RPMI8226 (cell line): Measurements from ENCODE around the gene SFXN5.
"Not testable (repeated sequence)": the region's sequence is repeated elsewhere in the genome, so short reads cannot be mapped to it uniquely, and the experiment has no call there.

ENCODE experiments used
- DNase-seq: peaks from one replicate; pipeline ENCODE4 v3.0.0-alpha.2; 2015

SFXN5 gene

DNA sequence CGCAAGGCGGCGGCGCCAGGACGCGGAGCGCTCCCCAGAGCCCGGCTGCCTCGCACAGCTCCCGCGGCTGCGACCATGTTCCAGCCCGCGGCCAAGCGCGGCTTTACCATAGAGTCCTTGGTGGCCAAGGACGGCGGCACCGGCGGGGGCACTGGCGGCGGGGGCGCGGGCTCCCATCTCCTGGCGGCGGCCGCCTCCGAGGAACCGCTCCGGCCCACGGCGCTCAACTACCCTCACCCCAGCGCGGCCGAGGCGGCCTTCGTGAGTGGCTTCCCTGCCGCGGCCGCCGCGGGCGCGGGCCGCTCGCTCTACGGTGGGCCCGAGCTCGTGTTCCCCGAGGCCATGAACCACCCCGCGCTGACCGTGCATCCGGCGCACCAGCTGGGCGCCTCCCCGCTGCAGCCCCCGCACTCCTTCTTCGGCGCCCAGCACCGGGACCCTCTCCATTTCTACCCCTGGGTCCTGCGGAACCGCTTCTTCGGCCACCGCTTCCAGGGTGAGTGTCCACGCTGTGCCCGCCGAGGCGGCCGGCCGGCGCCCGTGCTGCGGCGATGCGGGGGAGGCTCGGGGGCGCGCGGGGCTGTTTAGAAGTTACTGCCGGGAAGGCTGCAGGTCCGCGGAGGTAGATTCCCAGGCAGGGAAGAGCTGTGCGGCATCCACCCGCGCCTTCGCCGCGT is 153.5 kb downstream of the SFXN5 start:
- peak; percentile 30 for DNase-seq

DNA sequence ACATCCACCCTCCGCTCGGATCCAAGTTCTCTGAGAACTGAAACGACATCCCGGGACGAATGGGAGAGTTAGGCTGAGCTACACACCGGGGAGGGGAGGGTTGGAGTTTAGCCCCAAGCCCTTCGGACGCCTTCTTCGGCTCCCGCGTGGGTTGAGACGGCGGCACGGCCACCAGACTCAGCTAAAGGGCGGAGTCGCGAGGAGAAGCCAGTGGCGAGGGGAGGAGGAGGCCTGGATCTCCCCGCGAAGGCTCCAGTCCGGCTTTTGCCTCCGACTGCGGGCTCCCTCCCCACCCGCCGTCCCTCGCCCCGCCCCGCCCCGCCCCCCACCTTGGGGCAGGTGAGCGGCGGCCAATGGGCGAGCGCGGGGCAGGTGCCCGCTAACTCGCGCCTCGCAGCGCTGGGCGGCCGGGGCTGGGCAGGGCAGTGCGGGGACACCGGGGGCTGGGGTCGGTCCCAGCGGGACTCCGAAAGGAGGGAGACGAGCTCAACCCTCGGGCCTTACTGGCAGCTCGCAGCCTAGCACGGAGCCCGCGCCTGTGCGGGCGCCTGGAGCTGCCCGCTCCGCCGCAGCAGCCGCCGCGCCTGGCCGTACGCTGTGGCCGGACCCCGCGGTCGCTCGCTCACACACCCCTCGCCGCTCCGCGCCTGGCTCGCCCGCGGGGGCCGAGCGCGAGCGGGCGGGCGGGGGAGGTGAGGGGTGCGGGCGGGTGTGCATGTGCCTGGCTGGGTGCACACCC is 154.2 kb downstream of the SFXN5 start, which contains the start of gene EMX1:
TSS of gene EMX1 (plus strand) at position 382 of the 739 bp plus-strand sequence. CDS start at position 716, 334 bp downstream.
- peak; percentile 83 for DNase-seq

DNA sequence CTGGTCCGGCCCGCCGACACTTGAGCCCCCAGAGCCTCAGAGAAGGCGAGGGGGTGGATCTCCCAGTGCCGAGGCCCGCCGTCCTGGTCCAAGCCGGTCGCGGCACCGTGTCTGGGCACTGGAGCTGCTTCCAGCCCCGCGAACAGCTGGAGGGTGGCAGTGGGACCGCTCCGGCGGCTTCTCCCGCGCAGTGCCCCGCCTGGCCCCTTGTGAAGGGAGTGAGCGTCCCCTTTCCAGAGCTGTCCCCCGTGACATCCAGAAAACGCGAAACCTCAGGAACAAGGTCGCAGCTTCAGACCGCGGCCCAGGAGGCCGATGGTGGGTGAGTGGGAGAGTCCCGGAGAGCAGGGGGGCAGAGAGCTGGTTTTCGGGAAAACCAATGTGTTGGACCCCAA is 154.8 kb downstream of the SFXN5 start:
- no peak for DNase-seq

DNA sequence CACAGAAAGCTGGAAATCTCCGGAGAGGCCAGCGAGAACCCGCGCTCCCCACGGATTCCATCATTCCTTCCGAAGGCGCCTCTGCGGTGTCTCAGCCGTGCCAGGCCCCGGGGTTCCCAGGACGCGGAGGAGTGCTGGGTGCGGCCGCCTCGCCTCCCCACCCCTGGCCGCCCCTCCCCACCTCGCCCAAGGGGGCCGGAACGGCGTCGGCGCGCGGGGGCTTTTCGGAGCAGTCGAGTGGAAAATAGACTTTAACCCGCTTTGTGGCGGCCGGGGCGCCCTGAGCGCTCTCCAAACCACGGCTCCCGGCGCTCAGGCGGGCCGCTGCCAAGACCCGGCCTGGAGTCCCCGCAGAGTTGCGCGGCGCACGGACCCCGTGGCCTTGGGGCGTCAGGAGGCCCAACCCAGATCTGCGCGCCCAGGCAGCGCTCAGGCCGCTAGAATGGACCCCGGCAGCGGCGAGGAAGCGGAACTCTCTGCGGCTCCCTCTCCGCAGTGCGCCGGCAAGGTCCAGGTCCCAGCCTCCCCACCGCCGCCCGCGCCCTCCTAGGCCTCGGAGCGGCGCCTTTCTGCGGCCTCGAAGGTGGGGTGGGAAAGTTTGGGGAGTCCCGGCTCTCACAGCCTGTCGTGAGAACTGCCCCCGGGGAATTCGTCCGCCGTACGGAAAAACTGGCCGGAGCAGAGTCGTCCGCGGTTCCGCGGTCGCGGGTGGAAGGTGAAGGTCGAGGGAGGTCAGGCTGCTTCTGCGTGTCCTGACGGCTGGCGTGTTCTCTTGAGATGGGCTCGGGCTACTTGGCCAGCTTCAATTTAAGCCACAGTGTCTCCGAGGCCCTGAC is 155.4 kb downstream of the SFXN5 start:
- DNase-seq, result peak; percentile 80

DNA sequence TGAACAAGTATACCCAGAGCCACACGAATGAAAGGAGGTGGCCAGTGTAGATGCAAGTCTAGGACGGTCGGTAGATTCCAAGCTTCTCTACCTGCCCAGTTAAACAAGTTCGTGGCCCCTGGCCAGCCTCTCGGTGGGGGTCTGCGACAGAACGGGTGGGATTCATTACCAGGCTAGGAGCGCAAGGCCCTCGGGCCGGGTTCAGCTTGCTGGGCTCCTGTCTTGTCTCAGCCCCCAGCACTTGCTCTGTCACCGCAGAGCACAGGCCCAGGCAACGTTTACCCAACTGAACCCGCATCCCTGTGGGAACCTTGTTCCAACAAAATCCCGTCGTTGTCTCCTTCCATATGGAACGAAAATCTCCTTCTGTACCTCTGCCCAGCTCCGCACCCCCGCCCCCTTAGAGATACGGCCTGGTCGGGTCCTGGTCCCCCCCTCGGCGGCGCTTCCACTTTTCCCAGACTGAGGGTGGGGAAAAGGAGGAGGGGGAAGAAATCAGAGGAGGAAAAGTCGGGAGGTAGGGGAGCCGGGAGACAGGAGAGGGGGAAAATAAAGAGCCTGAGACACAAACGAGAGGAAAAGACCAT is 156.1 kb downstream of the SFXN5 start:
- DNase-seq, result no peak

DNA sequence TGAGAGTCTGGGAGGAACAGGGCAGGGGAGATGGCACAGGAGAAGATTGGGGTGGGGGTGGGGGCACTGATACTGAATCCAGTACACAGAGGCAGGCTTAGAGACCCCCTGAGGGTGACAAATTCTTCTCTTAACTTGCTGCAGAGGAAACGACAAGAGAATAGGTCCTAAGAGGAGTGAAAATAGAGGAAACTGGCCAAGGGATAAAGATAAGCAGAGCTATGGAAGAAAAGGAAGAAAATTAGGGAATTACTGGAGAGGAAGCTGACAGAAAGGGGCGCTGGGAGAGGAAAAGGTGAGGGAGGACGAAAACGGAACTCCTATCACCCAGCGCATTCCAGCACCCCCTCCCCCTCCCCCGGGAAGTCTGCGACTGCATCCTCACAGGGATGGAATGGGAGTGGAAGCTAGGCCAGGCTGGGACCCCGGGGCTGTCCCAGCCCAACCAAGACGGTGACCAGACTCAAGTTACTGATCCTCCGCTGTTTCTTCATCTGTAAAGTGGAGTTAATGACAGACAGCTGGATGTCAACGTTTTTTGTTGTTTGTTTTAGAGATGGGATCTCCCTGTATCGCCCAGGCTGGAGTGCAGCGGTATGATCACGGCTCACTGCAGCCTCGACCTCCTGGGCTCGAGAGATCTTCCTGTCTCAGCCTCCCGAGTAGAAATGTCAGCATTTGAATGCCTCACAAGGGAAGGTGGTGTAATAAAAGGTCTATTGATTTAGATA is 156.8 kb downstream of the SFXN5 start:
- no peak for DNase-seq

DNA sequence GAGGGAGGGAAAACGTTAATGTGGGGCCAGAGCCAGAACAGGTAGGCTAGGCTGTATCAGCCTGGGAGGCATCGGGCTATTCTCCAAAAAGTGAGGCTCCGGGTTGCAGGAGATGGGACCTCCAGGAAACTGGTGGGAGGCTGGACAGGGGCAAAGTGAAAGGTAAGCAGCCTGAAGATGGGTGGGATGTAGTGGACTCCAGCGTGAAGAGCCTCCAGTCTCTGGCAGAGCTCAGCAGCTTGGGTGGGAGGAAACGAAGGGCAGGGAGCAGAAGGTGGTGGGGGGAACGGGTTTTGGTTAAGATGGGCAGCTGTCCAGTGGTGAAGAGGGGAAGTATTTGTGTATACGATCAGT is 157.3 kb downstream of the SFXN5 start:
- DNase-seq, result no peak

DNA sequence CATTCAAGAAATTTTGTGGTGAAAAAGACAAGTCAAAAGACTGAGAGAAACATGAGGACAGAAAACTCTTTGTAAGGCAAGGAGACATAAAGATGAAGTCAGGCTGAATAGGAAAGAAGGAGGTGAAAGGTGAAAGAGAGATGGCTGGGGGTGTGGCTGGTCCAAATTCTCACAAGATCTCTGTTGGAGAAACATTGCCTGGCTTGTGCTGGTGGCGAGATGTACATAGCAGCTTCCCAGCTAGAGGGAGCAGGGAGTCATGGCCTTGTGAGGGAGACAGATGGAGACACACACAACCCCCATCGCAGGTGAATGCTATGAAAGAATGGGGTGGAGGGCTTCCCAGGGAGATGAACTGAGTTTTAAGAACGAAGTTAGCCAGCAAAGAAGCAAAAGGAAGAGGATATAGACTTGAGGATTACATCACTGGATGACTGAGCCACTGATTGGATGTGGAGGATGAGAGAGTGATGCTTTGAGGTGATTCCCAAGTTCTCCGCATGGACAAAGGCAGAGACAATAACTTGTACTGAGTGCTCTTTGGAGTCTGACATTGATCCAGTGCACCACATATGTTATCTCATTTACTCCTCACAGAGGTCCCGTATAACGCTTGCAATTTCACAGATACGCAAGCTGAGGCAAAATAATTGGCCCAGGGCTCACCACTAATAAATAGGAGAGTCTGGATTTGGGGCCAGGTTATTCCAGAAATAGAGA is 157.9 kb downstream of the SFXN5 start:
- DNase-seq, result no peak

DNA sequence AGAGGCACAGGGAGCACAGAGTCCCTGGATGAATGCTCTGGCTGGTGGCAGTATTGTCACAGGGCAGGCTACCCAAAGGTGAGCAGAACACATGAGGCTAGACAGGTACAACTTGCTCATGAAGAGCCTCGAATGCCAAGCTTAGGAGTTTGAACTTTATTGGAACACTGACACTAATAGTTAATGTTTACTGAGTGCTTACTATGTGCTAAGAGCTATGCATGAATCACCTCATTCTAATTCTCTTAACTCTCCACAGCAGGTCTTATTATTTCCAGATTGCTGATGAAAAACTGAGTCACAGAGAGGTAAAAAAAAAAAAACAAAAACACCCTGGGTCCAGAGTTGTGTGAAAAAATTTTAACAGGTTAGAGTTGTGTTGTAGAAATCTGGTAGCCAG is 160.3 kb downstream of the SFXN5 start:
- no peak for DNase-seq

DNA sequence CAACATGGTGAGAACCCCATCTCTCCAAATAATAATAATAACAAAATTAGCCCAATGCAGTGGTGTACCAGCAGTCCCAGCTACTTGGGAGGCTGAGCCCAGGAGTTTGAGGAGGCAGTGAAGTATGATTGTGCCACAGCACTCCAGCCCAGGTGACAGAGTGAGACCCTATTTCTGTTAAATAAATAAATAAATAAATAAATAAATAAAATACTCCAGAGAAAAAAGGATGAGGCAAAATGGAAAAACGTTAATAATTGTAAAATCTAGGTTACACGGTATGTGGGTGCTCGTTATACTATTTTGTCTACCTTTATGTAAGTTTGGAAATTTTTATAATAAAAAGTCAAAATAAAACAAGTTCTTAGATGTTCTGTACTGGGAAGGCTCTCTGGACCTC is 162.8 kb downstream of the SFXN5 start:
- DNase-seq, result no peak

DNA sequence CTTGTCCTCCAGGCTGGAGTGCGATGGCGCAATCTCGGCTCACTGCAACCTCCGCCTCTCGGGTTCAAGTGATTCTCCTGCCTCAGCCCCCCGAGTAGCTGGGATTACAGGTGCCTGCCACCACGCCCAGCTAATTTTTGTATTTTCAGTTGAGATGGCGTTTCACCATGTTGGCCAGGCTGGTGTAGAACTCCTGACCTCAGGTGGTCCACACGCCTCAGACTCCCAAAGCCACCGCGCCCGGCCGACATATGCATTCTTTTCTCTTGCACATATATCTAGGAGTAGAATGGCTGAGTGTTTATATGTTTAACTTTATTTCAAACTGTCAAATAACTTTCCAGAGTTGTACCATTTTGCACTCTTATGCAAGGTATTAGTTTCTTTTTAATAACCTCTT is 164.1 kb downstream of the SFXN5 start:
- not testable (repeated sequence) for DNase-seq

DNA sequence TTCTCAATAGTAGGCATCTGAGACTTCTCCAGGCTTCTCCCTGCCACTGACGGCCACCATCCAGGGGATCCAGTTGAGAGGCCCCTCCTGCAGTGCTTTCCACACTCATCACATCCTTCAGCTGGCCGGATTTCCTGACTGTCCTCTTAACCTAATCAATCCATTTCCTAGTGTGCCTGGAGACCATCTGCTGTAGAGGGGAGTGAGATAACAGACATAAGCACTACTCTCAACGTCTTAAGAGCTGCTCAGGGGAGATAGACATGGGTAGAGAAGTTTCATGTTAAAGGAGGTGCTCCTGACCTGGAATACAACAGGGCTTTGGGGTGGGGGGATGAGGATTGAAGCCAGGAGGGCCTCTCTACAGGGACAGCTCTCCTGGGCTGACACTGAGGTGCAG is 170.1 kb downstream of the SFXN5 start:
- DNase-seq, result no peak

DNA sequence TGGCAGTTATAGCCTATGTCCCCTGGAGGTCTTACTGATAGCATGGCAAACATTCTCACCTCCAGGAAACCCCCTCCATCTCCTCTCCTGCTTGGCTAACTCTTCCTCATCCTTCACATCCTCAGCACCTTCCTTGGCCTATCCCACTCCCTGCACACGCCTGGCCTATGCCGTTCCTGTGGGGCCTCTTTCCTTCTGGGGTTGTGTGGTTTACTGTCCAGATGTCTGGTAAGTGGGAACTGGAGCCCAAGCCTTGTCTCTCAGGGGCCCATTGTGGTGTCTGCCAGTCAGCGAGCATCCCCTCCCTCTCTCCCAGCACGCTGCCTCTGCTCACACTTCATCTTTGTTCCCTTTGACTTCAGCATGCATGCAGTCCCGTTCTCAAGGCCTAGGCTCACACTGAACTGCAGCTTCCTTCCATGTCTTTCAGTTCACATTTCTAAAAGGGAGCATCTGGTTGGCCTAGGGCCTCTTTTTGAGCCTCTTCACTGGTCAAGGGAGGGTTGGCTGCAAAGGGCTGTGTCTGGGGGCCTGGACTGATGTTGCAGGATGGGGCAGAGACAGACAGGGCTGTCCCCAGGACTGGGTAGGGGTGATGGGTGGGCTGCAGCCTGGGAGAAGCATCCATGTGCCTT is 171.2 kb downstream of the SFXN5 start:
- DNase-seq, result no peak

DNA sequence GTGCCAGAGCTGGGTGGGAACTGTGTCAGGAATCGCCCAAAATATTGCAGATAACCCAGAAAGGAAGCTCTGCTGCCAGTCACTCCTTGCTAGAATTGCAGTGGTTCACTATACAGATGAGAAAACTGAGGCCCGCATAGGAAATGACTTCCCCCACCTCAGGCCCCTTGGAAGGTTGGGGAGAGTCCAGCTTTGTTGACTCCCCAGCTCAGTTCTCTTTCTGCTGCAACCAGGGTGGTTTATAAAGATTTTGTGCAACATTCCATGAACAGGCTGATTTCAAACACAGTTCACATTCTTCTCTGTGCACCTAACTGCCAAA is 173.0 kb downstream of the SFXN5 start:
- DNase-seq, result no peak

DNA sequence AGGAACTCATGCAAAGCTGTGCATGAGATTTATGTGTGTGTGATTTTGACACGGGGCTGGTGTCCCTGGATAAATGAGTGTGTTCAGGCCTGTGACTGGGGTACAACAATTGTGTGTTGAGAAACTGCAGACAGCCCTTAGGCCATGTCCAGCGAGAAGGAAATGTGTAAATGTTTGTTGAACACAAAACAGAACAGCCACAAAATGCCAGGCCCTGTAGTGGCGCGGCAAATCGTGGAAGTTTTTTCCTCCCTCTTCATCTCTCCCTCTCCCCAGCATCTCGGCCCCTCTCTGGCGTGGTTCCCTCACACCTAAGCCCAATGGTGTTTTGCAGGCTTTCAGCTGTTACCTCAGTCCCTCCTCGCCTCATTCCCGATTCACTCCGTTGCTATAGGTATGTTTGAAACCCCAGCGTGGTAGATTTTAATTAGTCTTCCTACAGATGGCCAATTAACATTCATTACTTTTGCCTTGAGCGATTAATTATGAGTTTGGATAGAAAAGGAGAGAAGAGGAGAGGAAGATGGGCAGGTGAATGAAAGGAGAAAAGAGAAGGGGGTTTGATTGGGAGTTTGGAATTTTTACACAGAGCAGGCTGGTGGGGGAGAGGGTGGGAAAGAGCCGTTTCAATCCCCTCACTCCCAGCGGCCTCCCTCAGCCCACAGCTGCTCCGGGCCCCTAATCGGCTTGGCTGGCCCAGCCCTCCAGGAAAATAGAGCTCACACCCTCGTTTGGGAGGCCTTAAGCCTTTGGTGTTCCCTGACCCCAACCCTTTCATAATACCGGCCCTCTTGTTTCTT is 173.5 kb downstream of the SFXN5 start:
- no peak for DNase-seq

DNA sequence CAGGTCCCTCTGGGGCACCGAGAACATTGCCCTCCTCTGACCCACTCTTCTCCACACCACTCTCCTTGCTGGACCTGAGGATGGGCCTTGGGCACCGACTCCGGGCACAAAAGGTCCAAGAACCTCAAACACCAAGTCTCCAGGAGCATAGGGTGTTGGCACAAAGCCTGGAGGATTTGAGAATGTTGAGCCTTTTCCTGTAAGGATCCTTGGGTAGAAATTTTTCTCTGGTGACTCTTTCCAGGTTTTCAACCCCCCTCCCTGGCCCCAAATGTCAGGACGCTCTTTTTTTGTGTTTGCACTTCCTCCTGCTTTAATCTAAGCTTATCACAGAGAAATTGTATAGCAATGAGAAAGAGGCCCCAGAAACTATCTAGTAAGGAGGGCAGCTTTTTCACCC is 175.1 kb downstream of the SFXN5 start:
- DNase-seq, result no peak

DNA sequence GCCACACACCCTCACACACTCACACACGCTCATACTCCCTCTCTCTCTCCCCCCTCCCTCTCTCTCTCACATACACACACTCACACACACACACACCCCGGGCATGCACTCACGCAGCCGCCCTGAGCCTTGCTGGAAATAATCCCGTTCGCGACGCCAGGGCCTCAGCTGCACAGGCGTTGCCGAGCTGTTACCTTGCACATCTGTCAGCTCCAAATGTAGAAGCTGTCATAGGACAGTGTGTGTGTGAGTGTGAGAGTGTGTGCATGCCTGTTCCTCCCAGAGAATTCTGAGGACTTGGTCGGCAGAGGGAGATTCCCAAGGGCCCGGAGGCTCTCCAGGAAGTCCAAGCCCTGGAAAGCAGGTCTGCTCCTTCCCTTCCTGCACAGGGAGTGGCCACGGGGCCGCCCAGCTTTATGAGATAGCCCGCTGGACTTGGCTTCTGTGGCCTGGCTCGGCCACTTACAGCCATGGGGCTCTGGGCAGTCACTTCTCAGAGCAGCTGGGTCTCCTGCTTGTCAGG is 175.7 kb downstream of the SFXN5 start:
- DNase-seq, result no peak

DNA sequence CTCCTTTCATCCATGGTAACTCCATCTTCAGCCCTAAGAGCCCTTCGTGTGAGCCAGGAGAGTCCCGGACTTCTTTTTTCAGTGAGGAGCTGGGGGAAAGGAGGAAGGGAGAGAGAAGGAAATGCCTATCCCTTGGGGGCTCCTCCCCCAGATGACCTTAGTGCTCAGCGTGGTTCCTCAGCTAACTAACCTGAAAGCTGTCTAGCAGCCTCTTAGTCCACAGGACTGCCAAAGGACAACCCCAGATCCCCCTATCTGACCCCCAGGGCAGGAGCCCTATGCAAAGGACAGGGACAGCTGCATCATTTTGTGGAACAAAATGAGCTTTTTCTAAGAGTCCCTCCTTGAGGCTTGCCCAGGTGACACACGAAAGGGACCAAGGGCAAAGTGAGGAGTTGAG is 176.4 kb downstream of the SFXN5 start:
- DNase-seq, result no peak

DNA sequence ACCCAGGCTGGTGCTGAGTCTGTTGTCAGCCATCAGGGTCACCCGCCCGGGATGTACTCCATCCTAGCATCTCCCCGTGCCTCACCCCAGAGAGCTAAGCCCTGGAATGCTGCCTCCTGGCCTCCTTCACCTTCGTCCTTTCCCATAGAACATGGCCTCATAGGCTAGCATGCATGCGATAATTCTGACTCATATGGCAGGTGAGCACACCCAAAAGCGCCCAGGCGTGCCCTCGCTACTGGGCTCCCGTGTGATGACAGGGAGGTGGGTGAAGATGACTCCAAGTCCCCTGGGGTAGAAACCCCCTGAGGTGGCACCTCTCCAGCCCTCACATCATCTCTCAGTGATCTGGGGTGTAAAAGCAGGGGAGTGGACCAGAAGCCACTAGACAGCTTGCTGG is 177.0 kb downstream of the SFXN5 start:
- DNase-seq, result no peak

DNA sequence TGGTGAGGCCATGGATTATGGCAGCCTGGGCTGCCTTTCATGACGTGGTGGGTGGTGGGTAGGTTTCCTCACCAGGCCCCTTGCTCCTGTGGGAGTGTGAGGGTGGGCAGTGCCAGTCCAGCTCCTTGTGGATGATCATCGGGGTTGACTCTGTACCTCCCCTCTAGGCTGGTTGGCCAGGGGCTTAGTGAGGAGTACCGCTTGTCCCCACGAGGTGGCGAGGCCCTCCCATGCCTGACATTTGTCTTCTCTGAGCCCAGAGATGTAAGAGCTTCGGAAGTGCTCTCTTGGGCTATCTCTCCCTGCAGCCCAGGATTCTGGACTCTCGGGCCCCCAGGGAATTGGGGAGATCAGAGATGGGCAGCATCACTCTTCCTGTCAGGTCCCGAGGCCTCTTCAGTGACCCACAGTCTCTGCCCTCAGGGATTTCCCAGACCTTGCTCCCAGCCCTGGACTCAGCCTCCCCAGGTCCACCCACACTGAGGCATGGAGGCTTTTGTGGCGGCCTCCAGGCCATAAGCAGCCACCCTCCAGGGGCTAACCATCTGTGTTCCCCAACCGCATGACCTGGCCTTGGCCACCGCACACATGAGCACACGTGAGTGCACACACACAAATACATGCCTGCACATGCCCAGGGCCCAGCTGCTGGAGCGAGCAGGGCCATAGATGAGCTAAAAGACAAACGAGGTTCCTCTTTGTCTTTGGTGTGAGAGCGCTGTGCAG is 177.8 kb downstream of the SFXN5 start:
- peak; percentile 69 for DNase-seq
